Stimulated activated CD8-positive, alpha-beta memory T cell treated with anti-CD3 and anti-CD28 coated beads, Interleukin-7, amount 100 ng/mL, for 4 hours (primary cell): ENCODE results near the gene GRIN2C.

ENCODE experiments used
- DNase-seq, 2 donors: peaks; one replicate each; pipeline ENCODE4 v3.0.0-alpha.2; 2020; ENCODE audit warnings: low read depth in 2 of 2

The GRIN2C gene

GRCh38 chr17:74848656-74849399, 10.9 kb downstream of the GRIN2C start:
- DNase-seq: no peak

GRCh38 chr17:74846621-74847020, 13.1 kb downstream of the GRIN2C start:
- DNase-seq: no peak

GRCh38 chr17:74843352-74843627, 16.4 kb downstream of the GRIN2C start:
- DNase-seq: no peak

DNA sequence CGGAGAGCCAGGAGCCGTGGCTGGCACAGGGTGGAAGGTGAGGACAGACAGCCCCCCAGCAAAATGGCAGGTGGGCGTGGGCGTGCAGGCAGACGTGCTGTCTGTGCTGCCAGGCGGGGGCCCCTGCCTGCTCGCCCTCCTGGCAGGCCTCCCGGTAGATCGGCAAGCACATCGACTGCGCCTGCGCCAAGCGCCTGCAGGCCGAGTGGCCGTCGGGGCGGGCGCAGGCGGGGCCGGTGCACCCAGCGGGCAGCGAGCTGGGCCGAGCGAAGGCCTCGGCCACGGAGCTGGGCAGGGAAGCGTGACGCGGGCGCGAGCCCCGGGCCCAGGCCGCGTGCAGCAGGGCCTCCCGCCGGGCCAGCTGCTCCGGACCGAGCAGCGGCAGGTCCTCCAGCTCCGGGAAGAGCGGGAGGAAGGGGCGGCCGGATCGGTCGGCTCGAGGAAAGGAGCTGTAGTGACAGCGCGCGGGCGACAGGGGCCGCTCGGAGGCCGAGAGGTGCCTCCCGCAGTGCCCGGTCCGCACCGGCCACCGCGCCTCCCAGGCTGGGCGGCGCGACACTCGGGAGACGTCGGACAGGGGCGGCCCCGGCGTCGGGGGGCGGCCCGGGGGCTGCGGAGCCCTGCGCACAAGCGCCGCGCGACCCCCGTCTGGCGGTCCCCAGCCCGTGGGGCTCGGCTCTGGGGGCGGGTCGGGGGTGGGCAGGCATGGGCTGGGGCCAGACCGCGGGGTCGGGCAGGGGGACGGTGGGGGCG, 16.9 kb downstream of the GRIN2C start:
- DNase-seq: no peak

GRCh38 chr17:74842146-74842598, 17.5 kb downstream of the GRIN2C start:
- no peak for DNase-seq

DNA sequence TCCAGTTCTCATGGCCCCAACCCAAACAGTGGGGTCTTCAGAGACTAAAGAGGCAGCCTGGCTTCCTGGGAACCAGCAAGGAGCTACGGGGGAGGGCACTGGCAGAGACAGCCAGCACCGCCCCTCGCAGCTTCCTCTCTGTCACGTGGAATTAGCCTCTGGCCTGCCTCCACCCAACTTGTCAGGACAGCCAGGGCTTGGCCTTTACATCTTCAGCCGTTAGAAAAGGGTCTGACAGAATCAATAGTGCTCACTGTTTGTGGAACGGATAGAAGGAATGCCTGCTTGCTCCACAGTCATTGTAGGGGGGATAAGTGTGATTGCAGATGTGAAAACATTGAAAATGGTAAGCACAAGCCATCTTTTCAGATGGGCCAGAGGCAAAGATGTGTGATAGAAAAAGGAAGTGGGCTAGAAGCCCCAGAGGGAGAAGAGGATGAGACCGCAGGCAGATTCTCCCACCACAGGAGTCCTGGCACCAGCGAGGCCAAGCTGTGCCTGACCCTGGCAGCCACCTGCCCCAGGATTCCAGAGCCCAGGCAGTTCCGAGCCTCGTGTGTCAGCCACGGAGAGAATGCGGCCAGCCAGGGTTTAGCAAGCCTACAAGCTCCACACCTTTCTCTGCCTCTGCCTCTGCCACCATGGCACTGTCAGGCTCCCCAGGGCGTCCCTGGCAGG, 18.6 kb downstream of the GRIN2C start:
- DNase-seq: no peak

GRCh38 chr17:74839990-74840852, 19.5 kb downstream of the GRIN2C start:
- DNase-seq: no peak

DNA sequence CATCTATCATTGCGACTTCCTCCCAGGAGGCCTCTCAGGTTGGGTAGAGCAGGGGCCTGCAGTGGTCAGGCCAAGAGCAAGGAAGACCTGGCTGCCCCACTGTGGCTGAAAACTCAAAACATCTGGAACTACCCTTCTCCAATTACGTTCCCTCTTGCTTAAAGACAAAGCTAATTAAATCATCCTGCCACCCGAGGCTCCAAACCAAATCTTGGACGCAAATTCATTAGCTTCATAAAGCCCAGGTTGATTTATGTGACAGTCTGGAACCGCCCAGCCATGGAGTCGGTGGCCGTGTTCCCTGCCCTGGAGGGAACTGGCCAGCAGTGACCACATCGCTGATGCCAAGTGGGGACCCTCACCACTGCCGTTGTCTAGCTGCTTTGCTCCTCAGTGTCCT, 21.4 kb downstream of the GRIN2C start:
- DNase-seq: no peak

- DNase-seq: no peak
Observed at GRCh38 chr17:74836691-74837467, 22.8 kb downstream of the GRIN2C start.

GRCh38 chr17:74836191-74836590, 23.5 kb downstream of the GRIN2C start:
- DNase-seq: no peak

GRCh38 chr17:74833501-74834377, 25.9 kb downstream of the GRIN2C start:
- DNase-seq: no peak

DNA sequence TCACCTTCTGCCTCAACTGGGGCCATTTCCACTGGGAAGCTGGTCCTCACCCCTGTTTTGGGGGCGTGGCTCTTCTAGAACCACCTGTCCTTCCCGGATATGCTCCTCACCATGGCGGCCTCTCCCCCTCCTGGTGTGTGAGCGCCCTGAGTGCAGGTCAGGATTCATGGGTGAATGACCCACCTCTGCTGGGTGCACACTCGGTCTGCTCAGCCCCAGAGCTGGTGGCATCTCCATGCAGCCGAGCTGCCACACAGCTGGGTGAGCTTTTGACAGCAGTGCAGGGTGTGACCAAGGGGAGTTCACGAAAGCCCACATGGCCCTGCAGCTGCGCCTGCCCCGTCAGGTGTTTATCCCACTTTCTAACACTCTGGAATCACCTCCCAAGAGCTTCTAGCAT, 27.3 kb downstream of the GRIN2C start:
- no peak for DNase-seq

GRCh38 chr17:74831444-74832146, 28.1 kb downstream of the GRIN2C start:
- no peak for DNase-seq

- no peak for DNase-seq
Observed at GRCh38 chr17:74830861-74831260, 28.8 kb downstream of the GRIN2C start.

- DNase-seq: no peak
Observed at GRCh38 chr17:74827800-74828199, 31.9 kb downstream of the GRIN2C start.

- DNase-seq: no peak
Observed at GRCh38 chr17:74825952-74826719, 33.5 kb downstream of the GRIN2C start.

DNA sequence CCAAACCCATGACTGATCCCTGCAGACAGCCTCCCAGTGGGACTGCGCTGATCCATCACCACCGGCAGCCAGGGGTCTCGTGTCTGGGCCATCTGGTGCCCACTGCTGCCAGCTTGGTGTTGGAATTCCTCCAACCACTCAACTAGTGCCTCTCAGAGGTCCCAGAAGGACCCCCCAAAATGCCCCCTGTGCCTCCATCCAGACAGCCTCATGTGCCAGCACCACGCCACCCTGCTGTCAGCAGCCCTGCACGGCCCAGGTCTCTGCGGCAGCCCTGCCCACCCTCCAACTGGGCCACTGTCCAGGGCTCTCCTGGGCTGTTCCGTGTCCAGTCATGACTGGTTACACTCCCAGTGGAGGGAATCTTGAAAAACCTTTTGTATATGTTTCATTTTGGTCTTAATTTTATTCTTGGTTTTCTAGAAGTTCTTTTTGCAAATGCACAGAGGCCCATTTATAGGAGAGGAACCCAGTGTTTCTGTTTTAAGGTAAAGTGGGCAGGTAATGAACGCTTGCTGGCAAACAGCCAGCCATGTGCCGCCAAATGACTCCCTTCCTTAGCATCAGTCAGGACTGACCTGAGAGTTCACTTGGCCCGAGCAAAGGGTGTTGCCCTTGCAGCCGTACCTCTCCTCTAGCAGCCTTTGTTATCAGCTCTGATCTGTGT, 34.6 kb downstream of the GRIN2C start:
- DNase-seq: no peak

DNA sequence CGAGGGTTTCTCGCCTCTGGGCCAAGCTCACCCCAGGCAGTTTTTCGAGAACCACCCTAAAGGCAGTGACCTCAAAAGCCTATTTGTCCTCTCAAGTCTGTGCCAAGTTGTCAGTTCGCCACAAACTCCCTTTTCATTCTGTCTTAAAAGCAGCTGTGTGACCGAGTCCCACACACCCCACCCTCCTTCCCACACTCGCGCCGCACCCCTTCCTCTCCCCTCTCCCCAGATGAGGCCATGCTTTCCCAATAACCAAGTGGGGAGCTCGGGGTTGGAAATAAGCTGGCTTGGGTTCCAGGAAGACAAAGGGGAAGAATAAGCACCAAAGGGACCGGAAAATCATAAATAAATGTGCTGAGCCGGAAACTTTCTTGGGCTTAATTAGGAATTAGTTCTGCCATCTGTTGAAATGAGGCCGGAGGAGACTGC, 36.7 kb downstream of the GRIN2C start:
- no peak for DNase-seq
